Fibroblast of lung (primary cell): Measurements from ENCODE around the gene ITPK1.

ENCODE experiments used
- CTCF ChIP-seq, 2 donors: IDR thresholded peaks in 1 of 2; conservative IDR thresholded peaks in 1 of 2; 1 replicate in 1 of 2; 2 replicates in 1 of 2; pipeline ENCODE4 v1.5.1; 2011 to 2012; ENCODE audit warnings: low read length in 2 of 2, control low read depth in 1 of 2, inconsistent platforms in 1 of 2, low read depth in 1 of 2, mild to moderate bottlenecking in 1 of 2
- EZH2 ChIP-seq: IDR thresholded peaks from 2 replicates; pipeline ENCODE4 v1.5.1; 2012; ENCODE audit warnings: low read length, control low read depth, mild to moderate bottlenecking; ENCODE audit errors: missing control alignments

DNA sequence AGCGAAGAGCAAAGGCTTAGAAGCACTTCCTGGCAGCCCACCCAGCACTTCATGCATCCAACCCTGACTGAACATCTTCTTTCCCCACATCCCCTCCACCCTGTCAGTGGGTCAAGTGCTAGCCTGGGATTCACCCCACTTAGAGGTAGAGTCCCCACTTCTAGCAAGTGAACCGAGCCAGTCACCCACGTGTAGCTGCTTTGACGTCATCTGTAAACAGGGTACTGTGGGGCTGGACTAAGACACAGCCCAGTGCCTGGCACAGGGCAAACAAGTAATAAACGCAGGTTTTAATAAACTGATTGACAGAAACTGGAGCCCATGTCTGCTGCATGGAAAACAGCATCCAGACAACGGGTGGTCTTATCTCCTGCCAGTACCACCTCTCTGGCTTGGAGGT is 61.7 kb downstream of the ITPK1 start:
- TF ChIP-seq CTCF (conservative IDR thresholded peaks at IDR 0.05 in 1 of 2, IDR thresholded peaks at IDR 0.05 in 1 of 2; ENCODE audit: low read depth in 1 of 2, low read length in 2 of 2) (no peak), EZH2 (no peak)
